Measurements from ENCODE around the gene FBXO42. TPM values are rescaled to one million over a fixed set of nuclear protein-coding genes. Genes with fewer than 3 reads are reported as not detected.

Gene FBXO42
- total RNA-seq, 1 experiment from 2014 or later, result 11.3 TPM

GRCh38 chr1:16249596-16250241 lies 102.6 kb downstream of the FBXO42 start:
- no peaks in the 10 kb centered on the region for H3K9me3 ChIP-seq
- H3K27me3 ChIP-seq (replicated peaks; ENCODE audit: control insufficient read depth, insufficient read depth, low read length), result no peaks in the 10 kb centered on the region
- POLR2A ChIA-PET, result interaction anchor here (0.7 kb wide), 1 partner anchor 38 kb away, joined by 5 read pairs; no protein-coding TSS in a partner anchor
- no peak overlapping the region for H3K4me3 ChIP-seq (ENCODE audit: low read depth, low read length)
- Mint-ChIP-seq H3K9me3 (ENCODE audit: unreplicated experiment) (no peaks in the 10 kb centered on the region), H3K4me1 (ENCODE audit: low read depth, unreplicated experiment) (no peaks in the 10 kb centered on the region), H3K4me3 (ENCODE audit: unreplicated experiment) (no peak overlapping the region), H3K27me3 (ENCODE audit: insufficient read depth, unreplicated experiment) (no peaks in the 10 kb centered on the region), H3K36me3 (ENCODE audit: insufficient read depth, unreplicated experiment) (peaks cover 33% of the 10 kb centered on the region), H3K27ac (ENCODE audit: unreplicated experiment) (no peak overlapping the region)
- TF ChIP-seq CTCF (IDR thresholded peaks at IDR 0.05; ENCODE audit: insufficient read depth in 1 of 2, low read depth in 1 of 2, low read length in 1 of 2, severe bottlenecking in 1 of 2, unreplicated experiment in 1 of 2), result no peak
- intact Hi-C loops (cut with micrococcal nuclease; ENCODE audit: unreplicated experiment), result no loop called here
- peaks cover 2% of the 10 kb centered on the region; the same call in 1 of the 2 replicates for H3K36me3 ChIP-seq (ENCODE audit: control insufficient read depth, insufficient read depth, low read length)
- no TSS peak for BruUV-seq (replicated peaks)
- no peaks in the 10 kb centered on the region for H3K4me1 ChIP-seq
- DNase-seq, result no peak
- CTCF ChIA-PET, result no interaction called here

- DNase-seq, result no peak
- Mint-ChIP-seq H3K9me3 (ENCODE audit: unreplicated experiment) (no peaks in the 10 kb centered on the region), H3K4me1 (ENCODE audit: low read depth, unreplicated experiment) (no peaks in the 10 kb centered on the region), H3K36me3 (ENCODE audit: insufficient read depth, unreplicated experiment) (peaks cover 29% of the 10 kb centered on the region), H3K4me3 (ENCODE audit: unreplicated experiment) (no peak overlapping the region), H3K27ac (ENCODE audit: unreplicated experiment) (no peak overlapping the region), H3K27me3 (ENCODE audit: insufficient read depth, unreplicated experiment) (no peaks in the 10 kb centered on the region)
- ChIA-PET POLR2A (interaction anchor here (0.7 kb wide), 1 partner anchor 37 kb away, joined by 5 read pairs; no protein-coding TSS in a partner anchor), CTCF (interaction anchor here (0.6 kb wide), 1 partner anchor 74 kb away, joined by 3 read pairs; no protein-coding TSS in a partner anchor)
- no peak for TF ChIP-seq CTCF (IDR thresholded peaks at IDR 0.05; ENCODE audit: insufficient read depth in 1 of 2, low read depth in 1 of 2, low read length in 1 of 2, severe bottlenecking in 1 of 2, unreplicated experiment in 1 of 2)
- no peaks in the 10 kb centered on the region for H3K36me3 ChIP-seq (ENCODE audit: control insufficient read depth, insufficient read depth, low read length)
- no peaks in the 10 kb centered on the region for H3K27me3 ChIP-seq (replicated peaks; ENCODE audit: control insufficient read depth, insufficient read depth, low read length)
- H3K4me1 ChIP-seq, result no peaks in the 10 kb centered on the region
- H3K4me3 ChIP-seq (ENCODE audit: low read depth, low read length), result no peak overlapping the region
- BruUV-seq (replicated peaks), result no TSS peak
- intact Hi-C loops (cut with micrococcal nuclease; ENCODE audit: unreplicated experiment), result no loop called here
- no peaks in the 10 kb centered on the region for H3K9me3 ChIP-seq
Measured at GRCh38 chr1:16248603-16249516, 103.4 kb downstream of the FBXO42 start.

- Mint-ChIP-seq H3K4me3 (ENCODE audit: unreplicated experiment) (no peak overlapping the region), H3K27ac (ENCODE audit: unreplicated experiment) (no peak overlapping the region), H3K9me3 (ENCODE audit: unreplicated experiment) (no peaks in the 10 kb centered on the region), H3K27me3 (ENCODE audit: insufficient read depth, unreplicated experiment) (no peaks in the 10 kb centered on the region), H3K36me3 (ENCODE audit: insufficient read depth, unreplicated experiment) (peaks cover 27% of the 10 kb centered on the region), H3K4me1 (ENCODE audit: low read depth, unreplicated experiment) (no peaks in the 10 kb centered on the region)
- no peak for DNase-seq
- no peaks in the 10 kb centered on the region for H3K27me3 ChIP-seq (replicated peaks; ENCODE audit: control insufficient read depth, insufficient read depth, low read length)
- H3K9me3 ChIP-seq, result no peaks in the 10 kb centered on the region
- ChIA-PET POLR2A (no interaction called here), CTCF (interaction anchor here (0.6 kb wide), 2 partner anchors 74 to 160 kb away, joined by 3 read pairs; no protein-coding TSS in a partner anchor)
- no peak for TF ChIP-seq CTCF (IDR thresholded peaks at IDR 0.05; ENCODE audit: insufficient read depth in 1 of 2, low read depth in 1 of 2, low read length in 1 of 2, severe bottlenecking in 1 of 2, unreplicated experiment in 1 of 2)
- H3K4me1 ChIP-seq, result no peaks in the 10 kb centered on the region
- intact Hi-C loops (cut with micrococcal nuclease; ENCODE audit: unreplicated experiment), result no loop called here
- no TSS peak for BruUV-seq (replicated peaks)
- H3K4me3 ChIP-seq (ENCODE audit: low read depth, low read length), result no peak overlapping the region
- no peaks in the 10 kb centered on the region for H3K36me3 ChIP-seq (ENCODE audit: control insufficient read depth, insufficient read depth, low read length)
Measured at GRCh38 chr1:16248007-16248436, 104.3 kb downstream of the FBXO42 start.

Measured in Caco-2 (cell line).